A549 (cell line): ENCODE data around the gene TNRC6A.

Experiments used
- CBX2 ChIP-seq: fragments of 200-600 bp; sonication (generic); IDR thresholded peaks from 2 replicates; pipeline ENCODE4 v1.6.1; 2016; ENCODE audit warnings: low read depth, mild to moderate bottlenecking, borderline replicate concordance
- EP300 ChIP-seq, 2 experiments: fragments of >200 bp; sonication (Bioruptor Twin); formaldehyde crosslinking; IDR thresholded peaks; 2 replicates in 1 of 2; 3 replicates in 1 of 2; pipeline ENCODE4 v1.6.1; 2016 to 2017
- KDM5A ChIP-seq: fragments of 200-600 bp; sonication (generic); IDR thresholded peaks from 2 replicates; pipeline ENCODE4 v1.6.1; 2016; ENCODE audit warnings: antibody characterized with exemption, mild to moderate bottlenecking
- NR3C1 ChIP-seq: fragments of >200 bp; sonication (Bioruptor Twin); formaldehyde crosslinking; IDR thresholded peaks from 3 replicates; pipeline ENCODE4 v1.6.1; 2017
- PHF8 ChIP-seq: fragments of 200-600 bp; sonication (generic); IDR thresholded peaks from 2 replicates; pipeline ENCODE4 v1.6.1; 2016; ENCODE audit warnings: low read depth, mild to moderate bottlenecking, antibody characterized with exemption, moderate library complexity, borderline replicate concordance
- POLR2A ChIP-seq: IDR thresholded peaks from 2 replicates; pipeline ENCODE4 v1.6.1; 2012; ENCODE audit warnings: mild to moderate bottlenecking, low read length
- SMC3 ChIP-seq: fragments of >200 bp; sonication (Bioruptor Twin); formaldehyde crosslinking; IDR thresholded peaks from 3 replicates; pipeline ENCODE4 v1.6.1; 2018; ENCODE audit warnings: inconsistent platforms
- TP53 ChIP-seq: fragments of 250-450 bp; sonication (Bioruptor Pico); IDR thresholded peaks from 2 replicates; pipeline ENCODE4 v1.5.0; 2021; ENCODE audit warnings: mild to moderate bottlenecking, moderate library complexity
- TF ChIP-seq, protein P1 (sequence below): fragments of >200 bp; sonication (Bioruptor Twin); formaldehyde crosslinking; IDR thresholded peaks from 3 replicates; pipeline ENCODE4 v1.5.1; 2016
- TF ChIP-seq, protein P2 (sequence below): IDR thresholded peaks from 2 replicates; pipeline ENCODE4 v1.6.1; 2012
- TF ChIP-seq, protein P3 (sequence below): fragments of 200-600 bp; sonication (generic); IDR thresholded peaks from 2 replicates; pipeline ENCODE4 v1.6.1; 2016; ENCODE audit warnings: antibody characterized with exemption, mild to moderate bottlenecking, moderate library complexity

DNA sequence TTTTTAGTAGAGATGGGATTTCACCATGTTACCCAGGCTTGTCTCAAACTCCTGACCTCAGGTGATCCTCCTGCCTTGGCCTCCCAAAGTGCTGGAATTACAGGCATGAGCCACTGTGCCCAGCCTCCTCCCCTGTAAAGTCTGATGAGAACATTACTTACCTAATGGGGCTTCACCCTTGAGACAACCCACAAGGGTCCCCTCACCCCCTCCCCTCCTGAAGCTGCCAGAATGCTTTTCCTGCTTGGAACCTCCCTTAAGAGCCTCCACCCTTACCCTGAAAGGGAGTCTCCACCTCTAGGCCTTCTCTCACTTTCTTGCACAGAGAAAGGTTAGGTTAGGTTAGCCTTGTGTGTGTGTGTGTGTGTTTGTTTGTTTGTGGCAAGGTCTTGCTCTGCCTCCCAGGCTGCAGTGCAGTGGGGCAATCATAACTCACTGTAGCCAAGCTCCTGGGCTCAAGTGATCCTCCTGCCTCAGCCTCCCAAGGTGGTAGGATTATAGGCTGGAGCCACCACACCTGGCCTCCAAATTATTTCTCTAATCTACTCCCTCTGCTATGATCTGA, 125.2 kb downstream of the TNRC6A start:
- no peak for TF ChIP-seq TP53 (CRISPR knock-in tag)
- TF ChIP-seq, protein P1, sequence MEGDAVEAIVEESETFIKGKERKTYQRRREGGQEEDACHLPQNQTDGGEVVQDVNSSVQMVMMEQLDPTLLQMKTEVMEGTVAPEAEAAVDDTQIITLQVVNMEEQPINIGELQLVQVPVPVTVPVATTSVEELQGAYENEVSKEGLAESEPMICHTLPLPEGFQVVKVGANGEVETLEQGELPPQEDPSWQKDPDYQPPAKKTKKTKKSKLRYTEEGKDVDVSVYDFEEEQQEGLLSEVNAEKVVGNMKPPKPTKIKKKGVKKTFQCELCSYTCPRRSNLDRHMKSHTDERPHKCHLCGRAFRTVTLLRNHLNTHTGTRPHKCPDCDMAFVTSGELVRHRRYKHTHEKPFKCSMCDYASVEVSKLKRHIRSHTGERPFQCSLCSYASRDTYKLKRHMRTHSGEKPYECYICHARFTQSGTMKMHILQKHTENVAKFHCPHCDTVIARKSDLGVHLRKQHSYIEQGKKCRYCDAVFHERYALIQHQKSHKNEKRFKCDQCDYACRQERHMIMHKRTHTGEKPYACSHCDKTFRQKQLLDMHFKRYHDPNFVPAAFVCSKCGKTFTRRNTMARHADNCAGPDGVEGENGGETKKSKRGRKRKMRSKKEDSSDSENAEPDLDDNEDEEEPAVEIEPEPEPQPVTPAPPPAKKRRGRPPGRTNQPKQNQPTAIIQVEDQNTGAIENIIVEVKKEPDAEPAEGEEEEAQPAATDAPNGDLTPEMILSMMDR: no peak
- TF ChIP-seq POLR2A: no peak
- no peak for TF ChIP-seq EP300 (IDR thresholded peaks at IDR 0.05)
- TF ChIP-seq CBX2: no peak
- no peak for TF ChIP-seq PHF8
- TF ChIP-seq, protein P2, sequence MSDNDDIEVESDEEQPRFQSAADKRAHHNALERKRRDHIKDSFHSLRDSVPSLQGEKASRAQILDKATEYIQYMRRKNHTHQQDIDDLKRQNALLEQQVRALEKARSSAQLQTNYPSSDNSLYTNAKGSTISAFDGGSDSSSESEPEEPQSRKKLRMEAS: no peak
- no peak for TF ChIP-seq NR3C1
- TF ChIP-seq, protein P3, sequence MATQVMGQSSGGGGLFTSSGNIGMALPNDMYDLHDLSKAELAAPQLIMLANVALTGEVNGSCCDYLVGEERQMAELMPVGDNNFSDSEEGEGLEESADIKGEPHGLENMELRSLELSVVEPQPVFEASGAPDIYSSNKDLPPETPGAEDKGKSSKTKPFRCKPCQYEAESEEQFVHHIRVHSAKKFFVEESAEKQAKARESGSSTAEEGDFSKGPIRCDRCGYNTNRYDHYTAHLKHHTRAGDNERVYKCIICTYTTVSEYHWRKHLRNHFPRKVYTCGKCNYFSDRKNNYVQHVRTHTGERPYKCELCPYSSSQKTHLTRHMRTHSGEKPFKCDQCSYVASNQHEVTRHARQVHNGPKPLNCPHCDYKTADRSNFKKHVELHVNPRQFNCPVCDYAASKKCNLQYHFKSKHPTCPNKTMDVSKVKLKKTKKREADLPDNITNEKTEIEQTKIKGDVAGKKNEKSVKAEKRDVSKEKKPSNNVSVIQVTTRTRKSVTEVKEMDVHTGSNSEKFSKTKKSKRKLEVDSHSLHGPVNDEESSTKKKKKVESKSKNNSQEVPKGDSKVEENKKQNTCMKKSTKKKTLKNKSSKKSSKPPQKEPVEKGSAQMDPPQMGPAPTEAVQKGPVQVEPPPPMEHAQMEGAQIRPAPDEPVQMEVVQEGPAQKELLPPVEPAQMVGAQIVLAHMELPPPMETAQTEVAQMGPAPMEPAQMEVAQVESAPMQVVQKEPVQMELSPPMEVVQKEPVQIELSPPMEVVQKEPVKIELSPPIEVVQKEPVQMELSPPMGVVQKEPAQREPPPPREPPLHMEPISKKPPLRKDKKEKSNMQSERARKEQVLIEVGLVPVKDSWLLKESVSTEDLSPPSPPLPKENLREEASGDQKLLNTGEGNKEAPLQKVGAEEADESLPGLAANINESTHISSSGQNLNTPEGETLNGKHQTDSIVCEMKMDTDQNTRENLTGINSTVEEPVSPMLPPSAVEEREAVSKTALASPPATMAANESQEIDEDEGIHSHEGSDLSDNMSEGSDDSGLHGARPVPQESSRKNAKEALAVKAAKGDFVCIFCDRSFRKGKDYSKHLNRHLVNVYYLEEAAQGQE: no peak
- no peak for TF ChIP-seq KDM5A
- no peak for TF ChIP-seq SMC3
